NK-92 (cell line): ENCODE data around the gene AFF4.
"Not testable (repeated sequence)": the region's sequence is repeated elsewhere in the genome, so short reads cannot be mapped to it uniquely, and the experiment has no call there.

Experiments
- DNase-seq: peaks from one replicate; lab custom pipeline; 2025; ENCODE audit not compliant: unreplicated experiment; lab: John Stamatoyannopoulos, UW

The AFF4 gene

GRCh38 chr5:132963171-132964104 lies at the start of gene AFF4:
Gene AFF4 (minus strand): TSS chr5:132963634. CDS start chr5:132937189, 26,445 bp downstream.
- no peak for DNase-seq

- DNase-seq = not testable (repeated sequence)
These were observed 45.0 kb upstream of the AFF4 start for GRCh38 chr5:133008455-133008854.

- DNase-seq = no peak
These were observed 43.2 kb upstream of the AFF4 start for GRCh38 chr5:133006653-133007052.

- no peak for DNase-seq
These were observed 35.8 kb upstream of the AFF4 start for GRCh38 chr5:132999246-132999645.

GRCh38 chr5:132998556-132998955 lies 35.1 kb upstream of the AFF4 start:
- DNase-seq = no peak

GRCh38 chr5:132996307-132996706 lies 32.9 kb upstream of the AFF4 start:
- no peak for DNase-seq

GRCh38 chr5:132987531-132988408 lies 24.3 kb upstream of the AFF4 start:
- no peak for DNase-seq

- not testable (repeated sequence) for DNase-seq
These were observed 19.5 kb upstream of the AFF4 start for GRCh38 chr5:132982971-132983370.

GRCh38 chr5:132981288-132981687 lies 17.9 kb upstream of the AFF4 start:
- no peak for DNase-seq

- no peak for DNase-seq
These were observed 16.5 kb upstream of the AFF4 start for GRCh38 chr5:132979976-132980375.

- DNase-seq = no peak
These were observed 16.0 kb upstream of the AFF4 start for GRCh38 chr5:132979367-132979940.

- no peak for DNase-seq
These were observed 13.4 kb upstream of the AFF4 start for GRCh38 chr5:132976852-132977251.

GRCh38 chr5:132972436-132972828 lies 9.0 kb upstream of the AFF4 start:
- not testable (repeated sequence) for DNase-seq

- no peak for DNase-seq
These were observed 8.3 kb upstream of the AFF4 start for GRCh38 chr5:132971483-132972435.

- no peak for DNase-seq
These were observed 1.7 kb upstream of the AFF4 start for GRCh38 chr5:132965120-132965519.

GRCh38 chr5:132962429-132963021 lies 909 bp downstream of the AFF4 start:
- DNase-seq = no peak

- no peak for DNase-seq
These were observed 1.5 kb downstream of the AFF4 start for GRCh38 chr5:132961887-132962286.

GRCh38 chr5:132961123-132961815 lies 2.2 kb downstream of the AFF4 start:
- not testable (repeated sequence) for DNase-seq

- not testable (repeated sequence) for DNase-seq
These were observed 7.2 kb downstream of the AFF4 start for GRCh38 chr5:132956166-132956799.
